NCI-H2107 (cell line): Measurements from ENCODE around the gene SYNE2.
A peak's percentile ranks its signal among the peaks of the same experiment; 100 is the strongest.

Experiments
- DNase-seq: peaks from one replicate; lab custom pipeline; 2025; lab: John Stamatoyannopoulos, UW

Gene SYNE2

DNA sequence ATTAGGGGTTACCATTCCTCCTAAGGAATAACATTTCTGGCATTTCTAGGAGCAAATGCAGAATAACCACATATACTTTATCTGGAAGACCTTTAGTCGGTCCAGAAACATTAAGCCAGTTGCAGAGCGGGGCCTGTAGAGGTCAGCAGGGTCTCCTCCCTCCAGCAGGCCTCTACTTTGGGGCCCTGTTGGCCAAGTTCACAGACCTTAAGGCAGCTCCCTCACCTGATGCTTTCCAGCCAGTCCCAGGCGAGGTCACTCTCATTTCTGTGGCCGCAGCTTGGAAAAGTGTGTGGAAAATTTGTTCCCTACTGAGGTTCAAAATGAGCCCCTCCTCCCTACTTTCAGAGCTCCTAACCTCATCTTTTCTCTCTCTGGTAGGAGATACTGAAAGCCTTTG, 367.3 kb downstream of the SYNE2 start:
- DNase-seq, result no peak

DNA sequence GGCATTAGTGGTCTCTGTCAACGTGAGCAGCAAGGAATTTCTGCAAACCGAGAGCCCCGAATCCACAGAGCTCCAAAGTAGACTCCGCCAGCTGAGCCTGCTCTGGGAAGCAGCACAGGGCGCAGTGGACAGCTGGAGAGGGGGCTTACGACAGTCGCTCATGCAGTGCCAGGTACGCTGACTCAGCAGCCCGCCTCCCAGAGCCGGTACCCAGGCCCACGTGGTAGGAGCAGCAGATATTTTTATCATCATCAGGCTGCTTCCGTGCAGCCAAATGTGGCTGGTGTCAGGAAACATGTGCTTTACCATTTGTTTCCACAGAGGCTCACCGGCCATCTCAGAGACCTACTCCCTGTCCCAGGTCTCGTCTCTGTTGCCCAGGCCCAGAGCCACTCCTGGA, 367.7 kb downstream of the SYNE2 start:
- DNase-seq, result no peak

DNA sequence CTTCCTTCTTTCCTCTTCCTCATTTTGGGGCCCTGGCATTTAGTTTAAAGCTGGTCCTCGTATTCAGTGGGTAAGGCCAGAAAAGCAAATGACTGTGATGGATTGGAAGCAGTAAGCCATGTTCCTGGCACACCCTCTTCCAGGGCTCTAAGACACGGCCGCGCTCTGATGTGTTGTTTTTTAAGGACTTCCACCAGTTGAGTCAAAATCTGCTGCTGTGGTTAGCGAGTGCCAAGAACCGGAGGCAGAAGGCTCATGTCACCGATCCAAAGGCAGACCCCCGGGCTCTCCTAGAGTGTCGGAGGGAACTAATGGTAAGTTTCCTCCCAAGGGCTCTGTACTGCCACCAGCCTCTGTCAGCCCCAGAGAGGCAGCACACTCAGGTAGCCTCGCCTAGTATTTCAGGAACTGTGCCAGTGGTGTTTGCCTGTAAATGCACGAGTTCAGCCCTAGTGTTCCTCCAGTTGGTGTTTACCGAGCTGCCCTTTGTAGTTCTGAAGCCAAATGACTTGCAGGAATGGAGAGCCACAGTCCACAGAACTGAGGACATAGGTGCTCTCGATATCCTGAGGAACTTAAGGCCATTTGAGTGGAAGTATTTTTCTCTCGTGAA, 368.7 kb downstream of the SYNE2 start:
- no peak for DNase-seq

GRCh38 chr14:64225151-64225757, 372.4 kb downstream of the SYNE2 start:
- no peak for DNase-seq

DNA sequence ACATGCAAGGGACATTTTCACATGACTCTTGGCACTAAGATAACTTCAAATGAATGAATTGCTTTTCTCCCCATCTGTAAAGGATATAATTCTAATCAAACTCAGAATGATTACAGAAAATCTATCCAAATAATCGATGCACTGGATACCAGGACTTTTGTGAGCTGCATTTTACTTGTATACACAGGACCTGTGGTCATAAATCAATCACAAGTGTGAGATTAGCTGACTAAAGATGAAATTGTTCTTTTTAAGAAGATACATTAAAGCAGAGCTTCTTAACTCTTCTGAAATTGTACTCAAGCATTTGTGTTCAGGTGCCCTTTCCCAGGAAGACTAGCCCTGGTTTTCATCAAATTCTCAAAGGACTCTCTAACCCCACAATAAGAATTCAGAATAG, 375.1 kb downstream of the SYNE2 start:
- no peak for DNase-seq

DNA sequence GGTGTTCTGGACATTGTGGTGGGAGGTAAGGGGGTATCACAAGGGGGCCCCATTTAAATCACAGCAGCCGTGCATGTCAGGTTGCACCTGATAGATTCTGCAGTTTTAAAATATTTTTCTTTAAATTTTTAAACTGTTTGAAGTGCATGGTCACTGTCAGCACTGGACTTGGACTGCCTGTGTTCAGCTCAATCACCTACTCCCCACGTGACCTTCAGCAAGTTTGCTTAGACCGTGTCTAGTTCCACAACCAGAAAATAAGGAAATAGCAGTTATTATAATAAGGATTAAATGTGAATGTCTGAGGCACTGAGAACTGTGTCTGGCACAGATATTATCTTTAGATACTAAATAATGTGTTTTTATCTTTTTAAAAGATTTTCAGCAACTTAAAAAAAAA, 376.7 kb downstream of the SYNE2 start:
- no peak for DNase-seq

- no peak for DNase-seq
These were observed 379.5 kb downstream of the SYNE2 start for GRCh38 chr14:64232095-64232838.

GRCh38 chr14:64232944-64233343, 380.1 kb downstream of the SYNE2 start:
- DNase-seq, result no peak

GRCh38 chr14:64233531-64234190, 380.9 kb downstream of the SYNE2 start:
- no peak for DNase-seq

DNA sequence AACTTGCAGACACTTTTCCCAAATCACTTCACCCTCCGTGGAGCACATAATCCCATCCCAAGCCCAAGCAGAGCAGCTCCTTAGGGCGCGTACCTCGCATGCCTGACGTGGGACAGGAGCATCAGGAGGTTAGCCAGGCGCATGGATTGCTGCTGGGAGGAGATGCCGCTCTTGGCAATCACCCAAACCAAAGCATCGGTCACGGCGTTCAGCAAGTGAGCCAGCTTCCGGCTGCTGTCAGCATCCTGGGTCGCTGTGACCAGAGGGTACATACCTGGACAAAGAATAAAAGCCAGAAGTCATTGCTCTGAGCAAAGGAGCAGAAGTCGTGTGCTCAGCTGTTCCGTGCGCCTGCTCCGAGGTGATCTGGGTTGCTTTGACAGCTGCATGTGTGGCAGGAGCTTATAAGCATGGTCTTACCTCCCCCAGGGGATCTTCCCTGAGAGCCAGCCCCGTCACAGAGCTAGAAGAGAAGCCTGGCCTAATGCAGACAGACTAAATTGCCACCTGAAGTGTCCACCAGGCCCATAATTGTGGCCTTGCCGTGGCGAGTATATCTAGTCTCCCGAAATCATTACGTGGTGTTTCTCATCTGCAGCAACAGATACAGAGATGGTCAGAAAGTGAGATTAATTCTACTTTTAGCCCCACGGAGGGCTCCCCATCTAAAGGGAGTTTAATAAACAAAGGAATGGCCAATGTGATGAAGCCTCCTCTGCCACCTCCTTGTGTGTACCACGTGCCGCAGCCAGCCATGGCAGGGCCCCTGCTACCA, 382.3 kb downstream of the SYNE2 start:
- peak; percentile 71 for DNase-seq

DNA sequence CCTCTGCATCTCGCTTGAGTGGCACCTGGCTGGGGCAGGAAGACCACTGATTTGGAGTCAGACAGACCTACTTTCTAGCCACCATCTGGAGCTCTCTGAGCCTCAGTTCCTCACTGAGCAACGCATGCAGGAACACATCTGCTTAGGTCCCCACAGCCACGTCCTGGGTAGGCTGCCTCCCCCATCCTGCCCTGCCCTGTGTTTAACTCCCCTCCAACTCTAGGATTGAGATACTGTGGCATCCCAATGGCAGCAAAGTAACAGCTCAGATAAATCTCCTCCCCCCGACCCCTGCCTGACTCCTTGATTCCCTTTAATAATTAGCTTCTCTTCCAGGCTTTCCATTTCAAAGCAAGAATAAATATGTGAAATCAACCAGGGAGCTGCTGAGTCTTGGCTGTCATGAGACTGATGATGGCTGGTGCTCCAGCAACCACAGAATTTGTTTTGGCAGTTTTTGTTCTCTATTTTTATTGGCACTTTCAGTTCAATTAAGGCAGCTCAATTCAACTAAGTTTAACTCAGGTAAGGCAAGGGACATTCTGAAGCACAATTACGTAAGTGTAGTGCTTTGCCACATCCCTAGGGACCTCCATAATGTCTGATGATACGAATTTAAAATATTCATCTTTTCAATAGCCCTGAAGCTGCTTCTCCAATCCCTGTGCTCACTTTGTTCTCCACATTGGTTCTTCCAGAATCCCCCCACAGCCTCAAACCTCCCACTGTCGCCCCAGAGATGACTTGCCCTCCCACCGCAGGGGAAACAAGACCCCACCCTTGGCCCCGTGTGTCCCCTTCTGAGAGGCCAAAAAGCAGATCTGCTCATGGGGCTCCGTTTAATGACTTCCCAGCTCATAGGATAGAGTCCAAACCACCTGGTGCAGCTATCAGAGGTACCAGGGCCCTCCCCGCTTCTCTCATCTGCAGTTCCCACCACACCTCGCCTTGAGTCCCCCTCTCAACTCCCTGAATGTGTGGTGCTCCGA, 383.1 kb downstream of the SYNE2 start:
- DNase-seq, result no peak

DNA sequence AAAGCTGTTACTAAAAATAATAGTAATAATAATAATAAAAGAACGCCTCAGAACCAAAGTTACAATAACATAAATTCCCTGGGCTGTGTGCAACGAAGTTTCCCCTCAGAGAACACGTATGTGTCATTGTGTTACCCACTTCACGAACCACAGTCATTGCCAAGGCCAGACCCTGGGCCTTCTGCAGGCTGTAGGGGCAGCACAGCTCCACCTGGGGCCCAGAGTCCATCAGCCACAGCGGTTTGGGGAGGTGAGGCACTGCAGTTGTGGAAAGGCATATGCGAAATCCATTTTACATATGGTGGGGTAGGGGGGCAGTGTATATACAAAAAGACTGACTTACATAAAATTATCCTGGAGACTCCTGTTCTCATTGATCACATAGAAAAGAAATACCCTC, 385.2 kb downstream of the SYNE2 start:
- DNase-seq, result no peak

DNA sequence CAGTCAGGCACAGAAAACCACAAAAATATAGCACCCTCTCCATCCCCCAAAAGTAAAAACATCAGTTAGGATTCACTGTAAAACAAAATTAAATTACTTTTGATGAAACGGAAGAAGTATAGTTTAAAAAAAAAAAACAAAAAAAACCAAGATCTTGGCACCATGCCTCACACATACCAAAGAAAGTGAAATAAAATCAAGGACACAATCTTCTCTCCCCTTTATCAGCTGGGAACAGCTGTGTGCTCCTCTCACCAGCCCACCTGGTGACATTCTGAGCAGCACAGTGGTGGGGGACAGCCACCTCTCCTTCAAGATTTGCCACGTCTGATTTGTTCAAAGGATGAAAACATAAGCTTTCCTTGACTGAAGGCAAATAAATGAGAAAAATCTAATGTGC, 385.8 kb downstream of the SYNE2 start:
- no peak for DNase-seq

DNA sequence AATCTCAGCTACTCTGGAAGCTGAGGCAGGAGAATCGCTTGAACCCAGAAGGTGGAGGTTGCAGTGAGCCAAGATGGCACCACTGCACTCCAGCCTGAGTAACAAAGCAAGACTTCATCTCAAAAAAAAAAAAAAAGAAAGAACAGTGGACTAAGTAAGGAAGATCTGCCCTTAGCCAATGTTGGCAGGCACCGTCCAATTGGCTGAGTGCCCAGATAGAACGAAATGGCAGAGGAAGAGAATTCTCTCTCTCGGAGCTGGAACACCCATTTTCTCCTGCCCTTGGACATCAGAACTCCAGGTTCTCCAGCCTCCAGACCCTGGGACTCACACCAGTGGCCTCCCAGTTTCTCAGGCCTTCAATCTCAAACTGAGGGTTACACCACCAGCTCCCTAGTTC, 391.5 kb downstream of the SYNE2 start:
- no peak for DNase-seq

DNA sequence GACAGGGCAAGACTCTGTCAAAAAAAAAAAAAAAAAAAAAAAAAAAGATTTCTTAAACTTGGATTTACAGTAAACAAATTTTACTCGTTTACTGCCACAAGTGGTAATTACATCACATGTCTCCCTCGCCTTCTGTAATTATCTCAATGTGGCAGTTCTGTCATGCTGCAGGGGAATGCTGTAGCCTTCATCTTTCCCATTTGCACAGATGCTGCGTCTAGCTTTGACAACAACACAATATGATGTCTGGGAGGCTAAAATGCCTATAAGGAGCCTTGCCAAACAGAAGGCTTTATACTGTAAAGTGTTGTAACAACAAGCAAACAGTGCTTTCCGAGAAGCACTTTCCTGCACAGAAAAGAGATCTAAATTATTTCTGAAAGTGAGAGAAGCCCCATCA, 392.7 kb downstream of the SYNE2 start:
- no peak for DNase-seq

- DNase-seq, result no peak
These were observed 393.9 kb downstream of the SYNE2 start for GRCh38 chr14:64246688-64247087.

DNA sequence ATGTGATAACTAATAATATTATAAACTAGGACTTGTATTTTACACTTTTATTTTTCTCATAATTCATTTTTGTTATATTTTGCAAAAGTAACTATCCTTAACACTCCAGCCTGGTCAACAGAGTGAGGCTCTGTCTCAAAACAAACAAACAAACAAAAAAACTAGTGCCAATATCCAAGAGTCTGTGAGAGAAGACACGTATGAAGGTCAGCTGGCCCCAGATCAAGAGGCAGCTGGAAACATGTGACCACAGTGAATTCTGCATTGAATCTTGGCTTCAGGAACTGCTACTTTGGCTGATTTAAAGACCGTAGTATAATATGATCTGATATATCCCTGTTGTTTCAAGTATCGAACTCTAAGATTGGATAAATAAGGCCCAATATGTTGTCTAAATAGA, 394.4 kb downstream of the SYNE2 start:
- DNase-seq, result no peak

- no peak for DNase-seq
These were observed 395.9 kb downstream of the SYNE2 start for GRCh38 chr14:64248689-64249088.

DNA sequence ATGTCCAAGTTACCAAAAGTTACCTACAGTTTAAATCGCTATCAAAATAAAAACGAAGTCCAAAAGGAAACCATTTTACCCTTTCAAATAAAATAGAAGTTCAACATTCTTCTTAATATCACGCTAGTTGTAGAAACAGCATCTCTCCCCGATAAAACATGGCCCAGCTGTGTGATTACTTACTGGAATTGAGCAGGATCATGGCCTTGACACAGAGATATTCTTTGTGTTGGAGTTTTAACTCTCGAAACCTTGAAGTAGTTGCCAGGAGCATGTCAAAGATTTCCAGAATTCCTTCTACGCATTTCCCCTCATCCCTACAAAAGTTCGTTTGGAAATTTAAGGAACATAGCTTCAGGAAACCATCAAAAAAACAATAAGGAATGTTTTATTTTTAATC, 396.6 kb downstream of the SYNE2 start:
- no peak for DNase-seq

- no peak for DNase-seq
These were observed 400.9 kb downstream of the SYNE2 start for GRCh38 chr14:64253672-64254071.

- no peak for DNase-seq
These were observed 403.0 kb downstream of the SYNE2 start for GRCh38 chr14:64255756-64256155.
